CD4-positive, alpha-beta T cell (primary cell): ENCODE results near the gene LRCH3. TPM values are rescaled to one million over a fixed set of nuclear protein-coding genes. Genes with fewer than 3 reads are reported as not detected.
"Not testable (repeated sequence)": the region's sequence is repeated elsewhere in the genome, so short reads cannot be mapped to it uniquely, and the experiment has no call there.

Source experiments
- ATAC-seq: fragments of 200-7000 bp; cut with Tn5 transposase; one replicate; pipeline ENCODE4 v1.10.0; 2022; ENCODE audit warnings: mild to moderate bottlenecking; ENCODE audit not compliant: poor library complexity
- CTCF ChIA-PET: fragments of 350-600 bp; sonication (Branson Sonifier 250); formaldehyde crosslinking; loops from one replicate; lab custom pipeline; 2021; ENCODE audit warnings: antibody characterized with exemption, inconsistent platforms; lab: Charles Lee
- POLR2A ChIA-PET: fragments of 350-600 bp; sonication (Branson Sonifier 250); formaldehyde crosslinking; loops from one replicate; lab custom pipeline; 2021; ENCODE audit warnings: antibody characterized with exemption, inconsistent platforms; lab: Charles Lee
- DNase-seq, 14 experiments: peaks; one replicate each; pipeline ENCODE4 v3.0.0-alpha.2; 2013 to 2020; ENCODE audit warnings: mixed read lengths in 2 of 14
- H3K27ac ChIP-seq, 2 donors: one replicate each; pipeline versions ENCODE4 v1.5.1 to v1.7.0; 2013; ENCODE audit warnings: low read length in 2 of 2, low read depth in 1 of 2, mild to moderate bottlenecking in 1 of 2
- H3K27me3 ChIP-seq, 2 experiments: 1 replicate in 1 of 2; 2 replicates in 1 of 2; pipeline versions ENCODE4 v1.6.1 to v1.7.0; 2013; ENCODE audit warnings: low read length in 2 of 2, control low read depth in 1 of 2, mild to moderate bottlenecking in 1 of 2, moderate library complexity in 1 of 2; ENCODE audit not compliant: insufficient read depth in 2 of 2, control insufficient read depth in 1 of 2
- H3K36me3 ChIP-seq: one replicate; pipeline ENCODE4 v1.6.1; 2013; ENCODE audit warnings: low read length, control low read depth; ENCODE audit not compliant: insufficient read depth
- H3K4me1 ChIP-seq: one replicate; pipeline ENCODE4 v1.6.1; 2013; ENCODE audit warnings: low read length, control low read depth; ENCODE audit not compliant: insufficient read depth
- H3K4me3 ChIP-seq: one replicate; pipeline ENCODE4 v1.5.1; 2013; ENCODE audit warnings: mild to moderate bottlenecking, low read length, moderate library complexity
- H3K9me3 ChIP-seq, 2 experiments: 1 replicate in 1 of 2; 2 replicates in 1 of 2; pipeline versions ENCODE4 v1.6.1 to v1.7.0; 2013; ENCODE audit warnings: low read length in 2 of 2, mild to moderate bottlenecking in 2 of 2, control low read depth in 1 of 2, moderate library complexity in 1 of 2; ENCODE audit not compliant: control insufficient read depth in 1 of 2, insufficient read depth in 1 of 2
- H3K27ac Mint-ChIP-seq: one replicate; pipeline ENCODE4 v1.8.0; 2020; ENCODE audit warnings: mixed read lengths
- H3K27me3 Mint-ChIP-seq: one replicate; pipeline ENCODE4 v1.8.0; 2021; ENCODE audit warnings: mixed read lengths
- H3K36me3 Mint-ChIP-seq: one replicate; pipeline ENCODE4 v1.8.0; 2021; ENCODE audit warnings: low read depth, mixed read lengths
- H3K4me1 Mint-ChIP-seq: one replicate; pipeline ENCODE4 v1.8.0; 2021; ENCODE audit warnings: low read depth, mixed read lengths
- H3K4me3 Mint-ChIP-seq: one replicate; pipeline ENCODE4 v1.8.0; 2020; ENCODE audit warnings: mild to moderate bottlenecking, mixed read lengths
- H3K9me3 Mint-ChIP-seq: one replicate; pipeline ENCODE4 v1.8.0; 2020; ENCODE audit warnings: mixed read lengths
- intact Hi-C, 2 experiments: fragments of 100-400 bp; cut with DNase I in 1 of 2; cut with micrococcal nuclease in 1 of 2; formaldehyde crosslinking; loops; one replicate each; pipeline versions ENCODE4 v1.15.1 to v1.9.0; 2023 to 2025; cut with DNase I, micrococcal nuclease
- total RNA-seq, 174 experiments: library from RNA in 2 of 174; stranded (reverse) in 2 of 174; gene quantifications; one replicate each; pipeline ENCODE4 v1.2.3 and lab custom pipeline; 2021 to 2026
- TF ChIP-seq, protein P1 (sequence below): fragments of 200-600 bp; IDR thresholded peaks from one replicate; pipeline ENCODE4 v1.8.0; 2022; ENCODE audit warnings: antibody characterized with exemption, mild to moderate bottlenecking

Gene LRCH3
- total RNA-seq, 2 experiments from 2014 or later: 31.5 to 37.6 TPM

GRCh38 chr3:197913641-197914380 is 122.8 kb downstream of the LRCH3 start:
- Mint-ChIP-seq H3K27me3 (no peaks in the 10 kb centered on the region), H3K36me3 (peaks cover 4% of the 10 kb centered on the region), H3K9me3 (no peaks in the 10 kb centered on the region), H3K4me1 (no peaks in the 10 kb centered on the region), H3K27ac (no peak overlapping the region), H3K4me3 (no peak overlapping the region)
- H3K27ac ChIP-seq: no peak overlapping the region
- CTCF ChIA-PET: interaction anchor here (0.9 kb wide), 1 partner anchor 8 kb away, joined by 3 read pairs; no protein-coding TSS in a partner anchor
- POLR2A ChIA-PET: no interaction called here
- ATAC-seq (no peak), DNase-seq (no peak)
- intact Hi-C loops: no loop called here
- no peak overlapping the region for H3K4me3 ChIP-seq
- no peaks in the 10 kb centered on the region for H3K4me1 ChIP-seq
- no peaks in the 10 kb centered on the region for H3K36me3 ChIP-seq
- H3K27me3 ChIP-seq: no peaks in the 10 kb centered on the region
- TF ChIP-seq, protein P1, sequence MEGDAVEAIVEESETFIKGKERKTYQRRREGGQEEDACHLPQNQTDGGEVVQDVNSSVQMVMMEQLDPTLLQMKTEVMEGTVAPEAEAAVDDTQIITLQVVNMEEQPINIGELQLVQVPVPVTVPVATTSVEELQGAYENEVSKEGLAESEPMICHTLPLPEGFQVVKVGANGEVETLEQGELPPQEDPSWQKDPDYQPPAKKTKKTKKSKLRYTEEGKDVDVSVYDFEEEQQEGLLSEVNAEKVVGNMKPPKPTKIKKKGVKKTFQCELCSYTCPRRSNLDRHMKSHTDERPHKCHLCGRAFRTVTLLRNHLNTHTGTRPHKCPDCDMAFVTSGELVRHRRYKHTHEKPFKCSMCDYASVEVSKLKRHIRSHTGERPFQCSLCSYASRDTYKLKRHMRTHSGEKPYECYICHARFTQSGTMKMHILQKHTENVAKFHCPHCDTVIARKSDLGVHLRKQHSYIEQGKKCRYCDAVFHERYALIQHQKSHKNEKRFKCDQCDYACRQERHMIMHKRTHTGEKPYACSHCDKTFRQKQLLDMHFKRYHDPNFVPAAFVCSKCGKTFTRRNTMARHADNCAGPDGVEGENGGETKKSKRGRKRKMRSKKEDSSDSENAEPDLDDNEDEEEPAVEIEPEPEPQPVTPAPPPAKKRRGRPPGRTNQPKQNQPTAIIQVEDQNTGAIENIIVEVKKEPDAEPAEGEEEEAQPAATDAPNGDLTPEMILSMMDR: no peak
- H3K9me3 ChIP-seq: no peaks in the 10 kb centered on the region

GRCh38 chr3:197921429-197922275 is 130.6 kb downstream of the LRCH3 start:
- H3K9me3 Mint-ChIP-seq, CTCF ChIA-PET, H3K4me3 ChIP-seq, H3K4me1 ChIP-seq, H3K4me3 Mint-ChIP-seq, H3K9me3 ChIP-seq, ATAC-seq, H3K36me3 ChIP-seq, DNase-seq, H3K27ac ChIP-seq, H3K27ac Mint-ChIP-seq, H3K4me1 Mint-ChIP-seq, H3K27me3 ChIP-seq, H3K27me3 Mint-ChIP-seq: not testable (repeated sequence)
- intact Hi-C loops: loop anchor here in 1 of 2 experiments (10.0 kb wide), 1 partner anchor 123 kb away; no protein-coding TSS in a partner anchor
- peaks cover 18% of the 10 kb centered on the region for H3K36me3 Mint-ChIP-seq
- POLR2A ChIA-PET: interaction anchor here (0.6 kb wide), 1 partner anchor 17 kb away, joined by 5 read pairs; no protein-coding TSS in a partner anchor

GRCh38 chr3:197926418-197926817 is 135.4 kb downstream of the LRCH3 start:
- DNase-seq (no peak), ATAC-seq (no peak)
- no peak overlapping the region for H3K27ac Mint-ChIP-seq
- Histone ChIP-seq H3K9me3 (no peaks in the 10 kb centered on the region), H3K4me3 (no peak overlapping the region), H3K27ac (no peak overlapping the region), H3K36me3 (peaks cover 9% of the 10 kb centered on the region), H3K4me1 (no peaks in the 10 kb centered on the region), H3K27me3 (no peaks in the 10 kb centered on the region)
- intact Hi-C loops: loop anchor here in 1 of 2 experiments (10.0 kb wide), 1 partner anchor 118 kb away; no protein-coding TSS in a partner anchor
- no peaks in the 10 kb centered on the region for H3K27me3 Mint-ChIP-seq
- TF ChIP-seq, protein P1: no peak
- H3K9me3 Mint-ChIP-seq: no peaks in the 10 kb centered on the region
- ChIA-PET CTCF (no interaction called here), POLR2A (no interaction called here)
- H3K4me1 Mint-ChIP-seq: no peaks in the 10 kb centered on the region
- no peak overlapping the region for H3K4me3 Mint-ChIP-seq
- H3K36me3 Mint-ChIP-seq: peaks cover 51% of the 10 kb centered on the region

GRCh38 chr3:197927578-197927977 is 136.5 kb downstream of the LRCH3 start:
- H3K4me1 ChIP-seq, H3K27ac ChIP-seq, ATAC-seq, H3K27ac Mint-ChIP-seq, H3K27me3 ChIP-seq, POLR2A ChIA-PET, H3K36me3 ChIP-seq, H3K4me3 ChIP-seq, DNase-seq, H3K9me3 ChIP-seq, CTCF ChIA-PET, H3K9me3 Mint-ChIP-seq, H3K4me3 Mint-ChIP-seq, H3K4me1 Mint-ChIP-seq, H3K27me3 Mint-ChIP-seq: not testable (repeated sequence)
- H3K36me3 Mint-ChIP-seq: peaks cover 50% of the 10 kb centered on the region
- intact Hi-C loops: loop anchor here in 1 of 2 experiments (10.0 kb wide), 1 partner anchor 117 kb away; no protein-coding TSS in a partner anchor
